Middle frontal gyrus (tissue), 1 donor: ENCODE results near the gene CCDC116.
"Not testable (repeated sequence)": the region's sequence is repeated elsewhere in the genome, so short reads cannot be mapped to it uniquely, and the experiment has no call there.

Experiments
- DNase-seq: peaks from one replicate; pipeline ENCODE4 v3.0.0-alpha.2; 2015; ENCODE audit warnings: low spot score; ENCODE audit errors: extremely low spot score

The CCDC116 gene

DNA sequence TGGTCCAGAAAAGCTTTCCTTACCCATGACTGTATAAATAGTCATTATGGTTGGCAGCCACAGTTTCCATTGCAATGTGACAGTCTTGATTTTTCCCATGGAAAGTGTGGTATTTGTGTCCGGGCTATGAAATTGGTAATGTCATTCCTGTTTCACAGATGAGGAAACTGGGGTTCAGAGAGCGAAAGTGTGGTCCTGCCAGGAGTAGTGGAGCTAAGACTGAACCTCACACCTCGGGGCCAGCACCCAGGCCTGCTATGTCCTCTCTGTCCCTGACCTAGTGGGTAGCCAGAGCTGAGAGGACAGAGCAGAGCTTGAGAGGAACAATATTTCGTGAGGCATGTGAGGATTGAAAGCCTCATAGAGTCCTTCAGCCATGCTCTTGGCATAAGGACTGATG lies 1.5 kb upstream of the CCDC116 start:
- DNase-seq, result no peak

DNA sequence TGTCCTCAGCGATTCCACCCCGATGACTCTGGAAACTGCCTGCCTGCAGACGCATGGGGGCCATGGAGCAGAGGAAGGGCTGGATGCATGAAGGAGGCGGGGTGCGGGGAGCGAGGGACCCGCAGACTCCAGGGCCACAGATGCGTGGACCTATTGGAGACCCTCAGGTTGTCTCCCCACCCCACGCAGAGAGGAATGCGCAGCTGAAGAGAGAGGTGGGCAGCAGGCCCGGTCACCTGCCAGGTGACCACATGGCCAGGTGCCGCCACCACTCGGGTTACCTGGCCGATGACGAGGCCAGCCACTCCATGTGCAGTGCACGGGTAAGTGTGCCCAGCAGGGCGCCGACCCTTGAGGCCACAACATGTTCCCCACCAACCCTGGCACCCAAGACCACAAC lies 371 bp downstream of the CCDC116 start:
- DNase-seq, result no peak

DNA sequence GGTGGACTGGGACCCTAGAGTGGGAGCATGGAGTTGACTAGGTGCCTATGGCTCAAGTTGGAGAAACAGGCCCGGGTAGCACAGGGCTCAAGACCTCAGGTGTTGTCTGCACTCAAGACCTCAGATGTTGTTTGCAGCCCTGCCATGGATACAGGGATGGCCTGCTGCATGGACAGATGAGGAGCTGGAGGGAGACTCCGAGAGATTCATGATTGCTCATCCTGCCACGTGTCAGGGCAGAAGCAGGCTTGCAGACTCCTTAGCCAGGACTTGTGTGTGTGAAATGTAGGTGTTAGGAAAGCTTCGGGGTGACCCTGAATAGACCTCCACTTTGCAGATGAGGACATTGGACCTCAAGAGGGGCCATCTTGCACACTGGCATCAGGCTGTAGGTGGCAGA lies 921 bp downstream of the CCDC116 start:
- no peak for DNase-seq

DNA sequence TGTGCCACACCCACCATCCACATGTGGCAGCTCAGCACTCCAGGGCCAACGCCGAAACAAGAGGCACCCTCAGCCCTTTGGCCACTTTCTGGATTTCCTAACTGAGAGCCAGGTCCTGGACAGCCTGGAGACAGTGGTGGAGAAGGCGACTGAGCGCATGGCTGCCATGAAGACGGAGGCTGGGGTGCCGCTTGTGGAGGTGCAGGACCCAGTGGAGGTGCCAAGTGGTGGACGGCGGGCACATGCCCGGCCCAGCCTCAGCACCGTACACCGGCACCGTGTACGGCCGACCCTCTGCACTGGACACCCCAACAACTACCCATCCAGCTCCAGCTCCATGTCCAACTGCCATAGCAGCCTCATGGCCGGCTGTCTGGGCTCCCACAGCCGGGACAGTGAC lies 1.5 kb downstream of the CCDC116 start:
- DNase-seq, result no peak

DNA sequence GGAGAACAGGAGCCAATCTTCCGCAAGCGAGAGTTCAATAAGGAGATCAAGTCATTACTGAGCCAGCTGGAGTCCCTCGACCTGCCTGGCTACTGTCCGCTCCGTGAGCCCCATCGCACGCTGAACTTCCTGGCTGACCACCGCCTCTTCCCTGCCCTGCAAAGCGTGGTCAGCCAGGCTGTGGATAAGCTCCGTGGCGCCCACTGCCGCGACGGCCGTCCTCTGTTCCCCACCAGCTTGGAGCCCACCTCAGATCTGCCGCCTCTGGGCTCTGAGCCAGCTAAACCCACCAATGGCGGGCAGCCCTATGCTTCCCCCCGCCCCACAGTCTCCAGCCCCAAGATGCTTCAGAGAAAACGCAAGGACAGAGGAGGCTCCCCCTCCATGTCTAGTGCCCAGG lies 2.3 kb downstream of the CCDC116 start:
- DNase-seq, result no peak

DNA sequence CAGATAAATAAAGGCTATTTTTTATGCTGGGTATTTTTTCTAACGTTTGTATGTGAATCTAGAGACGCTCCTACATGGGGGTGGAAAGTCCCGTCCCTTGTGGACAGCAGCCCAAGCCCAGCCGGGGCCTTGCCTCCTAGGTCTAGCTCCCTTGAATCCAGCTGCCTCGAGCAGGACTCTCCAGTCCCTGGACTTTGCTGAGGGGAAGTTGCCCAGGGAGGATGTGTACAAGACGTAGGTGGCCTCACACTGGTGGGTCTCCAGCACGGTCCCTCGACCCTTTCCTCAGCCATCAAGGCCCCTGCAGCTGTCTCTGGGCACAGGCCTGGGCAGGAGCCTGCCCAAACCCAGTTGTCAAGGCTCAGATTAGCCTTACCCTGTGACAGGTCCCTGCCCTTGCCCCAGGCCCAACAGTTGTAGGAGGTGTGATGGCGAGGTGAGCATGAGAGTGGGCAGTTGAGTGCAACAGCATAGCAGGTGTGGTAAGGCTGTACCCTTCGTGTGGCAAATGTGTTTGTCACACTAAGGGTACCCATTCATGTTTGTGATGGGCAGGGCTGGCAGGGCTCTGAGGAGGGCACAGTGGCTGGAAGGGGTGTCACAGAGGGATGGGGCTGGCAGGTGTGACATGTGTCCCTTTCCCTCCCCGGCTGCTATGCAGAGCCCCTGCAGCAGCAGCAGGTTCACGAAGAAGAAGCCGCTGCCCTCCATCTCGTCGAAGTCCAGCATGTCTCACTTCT lies 3.4 kb downstream of the CCDC116 start:
- DNase-seq, result no peak

DNA sequence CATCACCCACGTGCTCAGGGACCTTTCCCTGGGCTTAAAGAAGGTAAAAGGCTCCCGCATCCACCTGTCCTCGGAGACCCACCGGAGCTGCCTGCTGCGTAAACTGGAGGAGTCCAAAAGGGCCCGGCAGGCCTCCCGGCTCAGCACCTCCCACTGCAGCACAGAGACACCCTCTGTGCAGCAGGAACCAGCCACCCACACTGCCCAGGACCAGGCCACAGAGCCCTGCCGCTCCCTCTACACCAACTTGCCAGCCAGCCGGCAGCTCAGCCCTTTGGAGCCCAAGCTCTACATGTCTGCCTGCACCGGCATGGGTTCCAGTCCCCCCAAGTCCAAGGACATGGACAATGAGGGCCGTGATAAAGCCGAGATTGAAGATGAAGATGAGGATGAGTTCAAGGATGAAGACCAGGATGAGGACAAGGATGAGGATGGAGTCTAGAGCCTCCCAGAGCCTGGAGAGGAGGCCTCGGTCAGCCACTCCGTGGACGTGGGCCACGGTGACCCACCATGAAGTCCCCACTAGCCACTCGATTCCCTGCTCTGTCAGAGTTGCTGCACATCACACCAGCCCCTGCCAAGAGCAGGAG lies 4.2 kb downstream of the CCDC116 start:
- DNase-seq, result no peak

DNA sequence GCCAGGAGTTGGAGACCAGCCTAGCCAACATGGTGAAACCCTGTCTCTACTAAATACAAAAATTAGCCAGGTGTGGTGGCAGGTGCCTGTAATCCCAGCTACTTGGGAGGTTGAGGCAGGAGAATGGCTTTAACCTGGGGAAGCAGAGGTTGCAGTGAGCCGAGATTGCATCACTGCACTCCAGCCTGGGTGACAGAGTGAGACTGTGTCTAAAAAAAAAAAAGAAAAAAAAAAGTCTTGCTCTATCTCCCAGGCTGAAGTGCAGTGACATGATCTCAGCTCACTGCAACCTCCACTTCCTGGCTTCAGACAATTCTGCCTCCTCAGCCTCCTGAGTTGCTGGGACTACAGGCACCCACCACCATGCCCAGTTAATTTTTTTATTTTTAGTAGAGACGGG lies 4.9 kb downstream of the CCDC116 start:
- DNase-seq, result not testable (repeated sequence)

DNA sequence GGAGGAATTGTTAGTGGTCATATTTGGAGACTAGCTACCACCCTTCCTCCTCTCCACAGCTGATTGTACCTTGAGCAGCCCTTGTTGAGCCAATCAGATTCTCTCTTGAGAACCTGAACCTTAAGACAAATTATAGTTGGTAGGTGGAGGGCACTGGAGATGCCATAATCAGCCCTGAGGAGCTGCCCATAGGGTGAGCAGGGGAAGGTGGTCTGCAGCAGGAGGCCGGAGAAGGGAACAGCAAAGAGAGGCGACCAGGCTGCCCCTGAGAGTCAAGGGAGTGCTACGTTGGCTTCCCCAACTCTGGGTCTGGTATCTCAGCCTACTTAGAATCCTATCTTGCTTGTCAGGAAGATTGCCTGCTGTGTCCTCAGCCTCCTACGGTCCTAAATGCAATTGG lies 6.8 kb downstream of the CCDC116 start:
- no peak for DNase-seq

DNA sequence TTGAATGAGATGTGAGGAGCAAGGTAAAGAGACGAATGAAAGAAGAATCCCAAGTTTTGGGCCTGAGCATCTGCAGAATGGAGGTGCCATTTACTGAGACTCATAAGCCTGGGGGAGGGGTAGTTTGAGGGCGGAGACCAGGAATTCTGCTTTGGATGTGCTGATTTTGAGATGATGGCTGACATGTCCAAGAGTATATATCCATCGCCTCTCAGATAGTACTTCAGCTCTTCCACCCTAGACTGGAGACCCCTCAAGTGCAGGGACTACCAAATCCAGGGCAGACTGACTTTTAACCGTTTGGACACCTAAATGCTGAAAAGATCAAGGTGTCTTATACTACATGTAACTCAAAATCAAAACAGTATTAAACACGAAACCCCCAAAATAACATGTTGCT lies 8.2 kb downstream of the CCDC116 start:
- DNase-seq, result no peak

DNA sequence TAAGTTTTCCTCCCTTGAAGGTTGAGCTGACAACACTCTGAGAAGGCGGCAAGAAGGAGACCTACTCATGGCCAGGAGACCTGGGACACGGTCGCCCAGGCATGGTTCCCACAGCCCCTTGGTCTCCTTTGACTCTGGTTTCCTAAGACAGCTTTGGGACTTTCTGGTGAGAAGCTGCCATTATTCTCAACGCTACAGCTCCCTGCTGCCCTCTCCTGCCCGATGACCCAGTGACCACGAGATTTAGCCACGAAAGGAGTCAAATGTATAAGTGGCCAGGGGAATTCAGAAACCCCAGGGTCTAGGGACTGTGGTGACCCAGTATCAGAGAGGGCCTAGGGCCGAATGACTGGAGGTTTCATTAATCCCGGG lies 8.8 kb downstream of the CCDC116 start:
- no peak for DNase-seq

DNA sequence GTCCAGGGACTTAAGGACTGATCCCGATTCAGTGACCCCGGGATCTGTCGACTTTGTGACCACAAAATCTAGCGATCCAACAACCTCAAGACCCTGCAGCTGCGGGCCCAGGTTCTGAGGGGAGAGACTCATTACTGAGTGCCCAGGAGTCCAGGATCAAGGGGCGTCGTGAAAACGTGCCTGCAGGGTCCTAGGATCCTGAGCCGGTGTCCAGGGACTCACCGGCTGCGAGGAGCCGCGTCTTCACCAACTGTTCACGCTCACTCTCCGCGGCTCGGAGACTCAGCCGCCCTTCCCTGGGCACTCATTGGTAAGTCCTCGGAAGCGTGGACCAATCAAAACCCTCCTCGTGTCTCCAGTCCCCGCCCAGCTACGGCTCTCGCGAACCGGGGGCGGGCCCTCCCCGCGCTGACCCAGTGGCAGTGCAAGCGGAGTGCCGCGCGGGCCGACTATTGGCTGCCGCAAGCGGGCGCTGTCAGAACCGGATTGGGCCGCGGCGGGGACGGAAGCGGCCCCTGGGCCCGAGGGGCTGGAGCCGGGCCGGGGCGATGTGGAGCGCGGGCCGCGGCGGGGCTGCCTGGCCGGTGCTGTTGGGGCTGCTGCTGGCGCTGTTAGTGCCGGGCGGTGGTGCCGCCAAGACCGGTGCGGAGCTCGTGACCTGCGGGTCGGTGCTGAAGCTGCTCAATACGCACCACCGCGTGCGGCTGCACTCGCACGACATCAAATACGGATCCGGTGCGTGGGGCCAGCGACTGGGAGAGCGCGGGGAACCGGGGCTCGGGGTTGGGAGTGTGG lies 9.4 kb downstream of the CCDC116 start, which contains the start of gene SDF2L1:
SDF2L1 (plus strand) TSS at position 514 of the 795 bp plus-strand sequence; CDS start at position 549, 35 bp downstream.
- DNase-seq, result peak; percentile 98

DNA sequence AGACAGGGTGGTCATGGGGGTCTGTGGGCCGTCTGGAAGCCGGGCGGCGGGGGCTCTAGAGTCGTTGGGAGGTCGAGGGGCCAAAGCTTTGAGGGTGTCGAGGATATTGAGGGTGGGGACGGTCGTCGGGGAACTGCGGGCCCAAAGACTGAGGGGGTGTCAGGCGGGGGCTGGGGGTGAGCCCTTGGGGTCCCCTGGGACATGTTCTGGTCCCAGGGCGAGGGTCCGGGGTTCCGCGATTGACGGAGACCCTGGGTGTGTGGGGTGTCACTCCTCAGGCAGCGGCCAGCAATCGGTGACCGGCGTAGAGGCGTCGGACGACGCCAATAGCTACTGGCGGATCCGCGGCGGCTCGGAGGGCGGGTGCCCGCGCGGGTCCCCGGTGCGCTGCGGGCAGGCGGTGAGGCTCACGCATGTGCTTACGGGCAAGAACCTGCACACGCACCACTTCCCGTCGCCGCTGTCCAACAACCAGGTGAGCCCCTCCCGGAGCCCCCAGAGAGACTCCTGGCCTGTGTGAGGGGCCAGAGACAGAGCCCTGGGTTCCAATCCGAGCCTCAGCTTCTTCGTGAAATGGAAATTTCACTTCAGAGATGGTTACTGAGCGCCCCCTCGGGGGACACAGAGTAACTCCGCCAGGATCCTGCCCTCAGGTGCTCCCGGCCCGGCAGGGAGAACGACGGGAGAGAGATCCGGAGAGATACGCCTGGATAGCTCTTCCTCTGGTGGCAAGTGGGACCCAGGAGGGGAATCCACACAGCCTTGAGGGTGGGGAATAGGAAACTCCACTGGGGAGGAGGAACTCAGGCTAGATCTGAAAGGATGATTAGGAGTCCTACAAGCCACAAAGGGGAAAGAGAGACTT lies 10.3 kb downstream of the CCDC116 start:
- DNase-seq, result no peak

DNA sequence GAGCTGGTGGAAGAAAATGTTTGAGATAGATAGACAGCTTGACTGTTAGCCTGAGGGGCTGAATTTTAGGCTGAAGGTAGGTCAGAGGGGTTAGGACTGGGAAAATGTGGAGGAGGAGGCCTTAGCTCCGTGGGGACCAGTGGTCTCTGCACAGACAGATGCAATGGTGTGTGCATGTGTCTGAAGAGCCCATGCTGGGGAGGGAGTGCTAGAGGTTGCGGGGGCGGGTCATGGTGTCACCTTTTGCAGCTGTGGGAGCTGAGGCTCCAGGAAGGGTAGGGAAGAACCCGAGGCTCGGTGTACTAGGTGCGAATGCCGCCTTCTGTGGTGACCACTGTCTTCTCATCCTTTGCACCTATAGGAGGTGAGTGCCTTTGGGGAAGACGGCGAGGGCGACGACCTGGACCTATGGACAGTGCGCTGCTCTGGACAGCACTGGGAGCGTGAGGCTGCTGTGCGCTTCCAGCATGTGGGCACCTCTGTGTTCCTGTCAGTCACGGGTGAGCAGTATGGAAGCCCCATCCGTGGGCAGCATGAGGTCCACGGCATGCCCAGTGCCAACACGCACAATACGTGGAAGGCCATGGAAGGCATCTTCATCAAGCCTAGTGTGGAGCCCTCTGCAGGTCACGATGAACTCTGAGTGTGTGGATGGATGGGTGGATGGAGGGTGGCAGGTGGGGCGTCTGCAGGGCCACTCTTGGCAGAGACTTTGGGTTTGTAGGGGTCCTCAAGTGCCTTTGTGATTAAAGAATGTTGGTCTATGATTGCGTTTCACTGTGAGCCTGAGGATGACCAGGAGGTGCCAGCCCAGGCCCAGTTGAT lies 11.2 kb downstream of the CCDC116 start:
- no peak for DNase-seq

DNA sequence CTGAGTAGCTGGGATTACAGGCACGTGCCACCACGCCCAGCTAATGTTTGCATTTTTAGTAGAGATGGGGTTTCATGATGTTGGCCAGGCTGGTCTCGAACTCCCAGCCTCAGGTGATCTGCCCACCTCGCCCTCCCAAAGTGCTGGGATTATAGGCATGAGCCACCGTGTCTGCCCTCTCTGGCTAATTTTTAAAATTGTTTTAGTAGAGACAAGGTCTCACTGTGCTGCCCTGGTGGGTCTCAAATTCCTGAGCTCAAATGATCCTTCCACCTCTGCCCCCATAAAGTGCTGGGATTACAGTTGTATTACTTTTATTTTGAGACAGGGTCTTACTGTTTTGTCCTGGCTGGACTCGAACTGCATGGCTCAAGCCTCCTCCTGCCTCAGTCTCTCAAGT lies 13.0 kb downstream of the CCDC116 start:
- DNase-seq, result not testable (repeated sequence)

DNA sequence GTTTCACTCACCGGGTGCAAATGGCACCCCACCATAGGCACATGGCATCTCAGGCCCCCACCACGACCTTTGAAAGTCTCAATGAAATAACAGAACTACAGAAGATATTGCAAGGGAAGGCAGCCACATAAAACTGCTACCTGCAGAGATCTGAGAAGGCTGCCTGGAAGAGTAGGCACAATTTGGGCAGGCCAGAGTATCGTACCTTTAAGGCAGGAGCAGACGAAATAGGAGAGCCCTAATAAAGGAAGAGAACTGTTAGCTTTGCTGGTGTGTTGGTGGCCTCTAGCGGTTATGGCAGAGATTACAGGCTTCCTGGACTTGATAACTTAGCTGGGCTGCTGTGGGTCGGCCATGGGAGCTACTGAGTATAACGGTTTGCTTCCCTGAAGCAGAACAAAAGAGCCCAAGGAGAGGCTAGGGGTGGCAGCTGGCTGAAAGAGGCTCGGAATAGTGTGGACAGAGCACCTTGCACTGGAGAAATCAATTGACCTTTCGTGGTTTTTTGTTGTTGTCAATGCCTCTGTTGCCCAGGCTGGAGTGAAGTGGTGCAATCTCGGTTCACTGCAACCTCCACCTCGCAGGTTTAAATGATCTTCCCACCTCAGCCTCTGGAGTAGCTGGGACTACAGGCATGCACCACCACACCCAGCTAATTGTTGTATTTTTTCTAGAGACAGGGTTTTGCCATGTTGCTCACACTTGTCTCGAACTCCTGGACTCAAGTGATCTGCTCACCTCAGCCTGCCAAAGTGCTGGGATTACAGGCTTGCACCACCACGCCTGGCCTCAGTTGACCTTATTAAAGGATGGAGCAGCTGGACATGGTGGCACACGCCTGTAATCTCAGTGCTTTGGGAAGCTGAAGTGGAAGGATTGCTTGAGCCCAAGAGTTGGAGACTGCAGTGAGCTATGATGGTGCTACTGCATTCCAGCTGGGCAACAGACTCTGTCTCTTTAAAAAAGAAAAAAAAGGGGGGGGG lies 14.3 kb downstream of the CCDC116 start:
- DNase-seq, result peak; percentile 70

DNA sequence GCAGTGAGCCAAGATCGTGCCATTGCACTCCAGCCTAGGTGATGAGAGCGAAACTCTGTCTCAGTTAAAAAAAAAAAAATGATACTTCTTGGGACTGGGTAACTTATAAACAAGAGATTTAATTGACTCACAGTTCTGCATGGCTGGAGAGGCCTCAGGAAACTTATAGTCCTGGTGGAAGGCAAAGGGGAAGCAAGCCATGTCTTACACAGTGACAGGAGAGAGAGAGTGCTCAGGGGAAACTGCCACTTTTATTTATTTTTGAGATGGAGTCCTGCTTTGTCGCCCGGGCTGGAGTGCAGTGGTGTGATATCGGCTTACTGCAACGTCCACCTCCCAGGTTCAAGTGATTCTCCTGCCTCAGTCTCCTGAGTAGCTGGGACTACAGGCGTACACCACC lies 17.7 kb downstream of the CCDC116 start:
- no peak for DNase-seq

DNA sequence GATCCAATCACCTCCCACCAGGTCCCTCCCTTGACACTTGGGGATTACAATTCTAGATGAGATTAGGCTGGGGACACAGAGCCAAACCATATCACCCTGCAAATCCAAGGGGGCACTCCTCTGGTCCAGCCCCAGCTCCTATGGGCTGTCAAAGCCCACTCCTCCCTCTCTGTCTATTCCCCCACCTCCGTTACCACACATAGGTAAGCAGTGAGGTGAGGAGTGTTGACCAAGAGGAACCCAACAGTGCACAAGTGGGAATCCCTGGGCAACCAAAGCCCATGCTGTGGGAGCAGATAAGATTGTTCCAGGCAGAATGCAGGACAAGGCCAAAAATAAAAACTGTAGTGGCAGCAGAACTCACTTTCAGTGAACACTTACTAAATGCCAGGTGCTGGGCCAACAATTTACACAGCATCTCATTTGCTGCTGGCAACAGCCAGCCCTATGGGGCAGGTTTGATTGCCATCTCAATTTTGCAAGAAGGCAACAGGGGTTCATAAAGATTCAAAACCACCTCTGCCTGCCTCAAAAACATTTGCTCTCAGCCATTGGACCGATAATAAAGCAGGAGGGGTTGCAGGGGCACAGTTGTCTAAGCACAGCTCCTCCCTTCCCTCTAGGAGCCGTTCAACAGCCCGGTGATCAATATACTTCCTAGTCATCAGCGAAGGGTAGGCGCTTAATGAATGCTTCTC lies 18.4 kb downstream of the CCDC116 start:
- no peak for DNase-seq

DNA sequence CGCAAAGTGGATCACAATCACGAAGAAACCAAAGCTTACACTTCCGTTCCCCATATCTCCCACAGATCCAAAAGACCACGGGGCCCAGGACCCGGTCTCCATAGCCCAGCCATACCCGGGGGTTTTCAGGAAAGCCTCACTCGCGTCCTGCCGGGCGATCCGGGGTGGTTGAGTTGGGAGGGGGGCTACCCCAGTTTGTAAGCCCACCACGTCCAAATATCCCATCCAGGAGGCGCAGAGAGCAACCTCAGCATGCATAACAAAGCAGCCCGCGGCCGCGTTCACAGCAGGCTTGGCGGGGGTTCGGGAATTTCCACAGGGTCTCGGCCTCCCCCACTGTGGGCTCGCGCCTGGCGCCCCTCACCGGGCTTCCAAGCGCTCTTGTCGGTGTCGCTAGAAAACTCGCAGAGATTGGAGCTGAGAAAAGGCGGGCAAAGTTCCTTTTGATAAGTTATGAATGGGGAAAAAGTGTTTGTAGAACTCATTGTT lies 19.0 kb downstream of the CCDC116 start:
- no peak for DNase-seq
